ENCODE results near the gene PPP1R37.
A peak's percentile ranks its signal among the peaks of the same experiment; 100 is the strongest.
"Not testable (repeated sequence)": the region's sequence is repeated elsewhere in the genome, so short reads cannot be mapped to it uniquely, and the experiment has no call there.

The PPP1R37 gene

DNA sequence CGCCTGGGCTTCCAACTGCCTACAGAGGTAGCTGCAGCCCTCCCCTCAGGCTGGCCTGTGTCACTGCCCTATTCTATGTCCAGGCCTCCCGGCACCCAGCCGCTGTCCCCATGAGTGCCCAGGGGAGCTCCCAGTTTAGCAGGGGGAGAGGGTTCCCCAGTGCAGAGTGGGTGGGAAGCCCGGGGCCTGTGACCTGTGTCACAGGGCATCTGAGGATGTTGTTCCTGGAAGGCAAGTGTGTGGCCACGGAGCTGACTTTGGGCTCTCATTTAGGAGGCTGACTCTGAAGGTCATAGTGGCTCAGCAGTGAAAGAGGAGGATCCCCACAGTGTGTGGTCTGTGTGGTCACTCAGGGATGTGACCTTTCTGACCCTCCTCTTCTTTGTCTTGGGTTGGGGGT is 25.1 kb downstream of the PPP1R37 start:
- DNase-seq: peak in 1 of 6 experiments; percentile 13

DNA sequence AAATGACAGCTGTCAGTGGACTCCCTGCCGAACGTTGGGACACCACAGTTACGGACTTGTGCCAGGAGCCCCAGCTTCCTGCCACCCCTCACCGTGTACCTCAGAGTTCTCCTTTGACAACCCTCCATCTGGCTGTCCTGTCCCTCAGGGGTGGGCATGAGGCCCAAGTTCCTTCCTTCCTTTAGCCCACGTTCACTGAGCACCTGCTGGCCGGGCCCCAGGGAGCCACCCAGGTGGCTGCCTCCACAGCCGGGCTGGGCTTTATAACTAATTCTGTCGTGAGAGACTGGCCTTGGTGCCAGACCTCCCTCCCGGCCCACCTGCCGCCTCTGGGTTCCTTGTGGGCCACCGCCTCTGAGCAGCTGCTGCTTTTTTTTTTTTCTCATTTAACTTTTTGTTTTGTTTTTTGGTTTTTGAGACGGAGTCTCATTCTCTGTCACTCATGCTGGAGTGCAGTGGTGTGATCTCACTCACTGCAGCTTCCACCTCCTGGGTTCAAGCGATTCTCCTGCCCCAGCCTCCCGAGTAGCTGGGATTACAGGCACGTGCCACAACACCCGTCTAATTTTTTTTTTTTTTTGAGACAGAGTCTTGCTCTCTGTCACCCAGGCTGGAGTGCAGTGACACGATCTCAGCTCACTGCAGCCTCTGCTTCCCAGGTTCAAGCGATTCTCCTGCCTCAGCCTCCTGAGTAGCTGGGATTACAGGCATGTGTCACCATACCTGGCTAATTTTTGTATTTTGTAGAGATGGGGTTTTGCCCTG is 25.8 kb downstream of the PPP1R37 start:
- DNase-seq: not testable (repeated sequence)

DNA sequence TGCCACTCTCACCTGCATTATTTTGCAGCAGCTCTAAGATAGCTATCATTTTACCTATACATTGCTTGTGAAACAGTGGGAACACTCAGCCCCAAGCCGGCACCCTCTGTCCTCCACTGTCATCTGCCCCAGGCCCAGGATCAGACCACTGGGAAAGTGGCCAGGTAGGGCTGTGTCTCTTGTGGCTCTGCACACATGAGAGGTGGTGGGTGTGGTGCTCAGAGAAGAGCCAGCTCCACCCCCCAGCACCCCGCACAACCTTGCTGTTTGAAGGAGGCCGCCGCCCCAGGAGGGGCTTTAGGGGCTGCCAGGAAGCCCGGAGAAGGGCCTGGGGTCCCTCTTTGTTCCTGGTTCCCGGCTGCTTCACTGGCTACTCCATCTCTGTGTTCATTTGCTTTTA is 26.6 kb downstream of the PPP1R37 start:
- DNase-seq: no peak

- DNase-seq: no peak
Measured at GRCh38 chr19:45121827-45122345, 28.9 kb downstream of the PPP1R37 start.

- no peak for DNase-seq
Measured at GRCh38 chr19:45122832-45123231, 29.9 kb downstream of the PPP1R37 start.

DNA sequence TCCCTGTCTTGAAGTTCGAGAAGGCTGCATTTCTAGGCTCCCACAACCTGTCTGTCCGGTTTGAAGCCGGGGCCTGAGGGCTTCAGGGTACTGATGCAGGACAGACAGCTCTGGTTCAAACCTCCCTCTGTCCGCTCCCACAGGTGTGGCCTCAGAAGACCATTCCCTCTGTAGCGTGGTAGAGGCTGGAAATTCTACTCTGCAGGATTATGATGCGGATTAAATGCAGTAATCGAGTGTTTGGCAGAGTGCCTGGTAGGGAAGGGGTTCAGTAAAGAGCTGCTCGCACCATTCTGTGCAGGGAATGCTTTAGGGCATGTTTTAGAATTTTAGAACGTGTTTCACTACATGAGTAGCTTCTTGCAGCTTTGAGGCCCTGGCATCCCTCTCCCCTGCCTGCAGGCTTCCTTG is 30.5 kb downstream of the PPP1R37 start:
- no peak for DNase-seq

- no peak for DNase-seq
Measured at GRCh38 chr19:45124021-45124420, 31.0 kb downstream of the PPP1R37 start.

- DNase-seq: no peak
Measured at GRCh38 chr19:45125360-45125759, 32.4 kb downstream of the PPP1R37 start.

DNA sequence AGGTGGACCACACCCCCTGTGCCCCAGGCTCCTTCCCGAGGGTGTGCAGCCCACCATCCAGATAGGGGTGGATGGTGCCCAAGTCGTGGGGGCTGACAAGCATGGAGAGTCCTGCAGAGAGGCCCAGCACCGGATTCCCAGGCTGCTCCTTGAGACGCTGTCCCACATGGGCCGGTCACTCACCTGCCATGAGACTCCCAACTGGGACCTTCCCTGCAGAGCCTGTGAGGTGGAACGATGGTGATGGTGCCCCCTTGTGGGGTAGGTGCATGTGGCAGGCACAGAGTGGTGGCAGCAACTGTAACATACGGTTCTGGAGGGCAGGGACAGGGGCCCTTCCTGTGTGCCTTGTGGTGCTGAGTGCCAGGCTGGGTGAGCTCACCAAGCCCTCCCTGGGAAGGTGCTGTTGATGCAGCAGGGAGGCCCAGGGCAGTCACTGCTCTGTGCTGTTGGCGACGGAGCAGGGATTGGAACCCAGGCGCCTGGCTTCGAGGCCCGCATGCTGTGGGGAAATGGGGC is 33.1 kb downstream of the PPP1R37 start:
- peak; percentile 26 to 66 (median 44) for DNase-seq

GRCh38 chr19:45126654-45127053 is 33.7 kb downstream of the PPP1R37 start:
- no peak for DNase-seq

GRCh38 chr19:45128146-45128545 is 35.2 kb downstream of the PPP1R37 start:
- no peak for DNase-seq

GRCh38 chr19:45128806-45129205 is 35.8 kb downstream of the PPP1R37 start:
- DNase-seq: no peak

DNA sequence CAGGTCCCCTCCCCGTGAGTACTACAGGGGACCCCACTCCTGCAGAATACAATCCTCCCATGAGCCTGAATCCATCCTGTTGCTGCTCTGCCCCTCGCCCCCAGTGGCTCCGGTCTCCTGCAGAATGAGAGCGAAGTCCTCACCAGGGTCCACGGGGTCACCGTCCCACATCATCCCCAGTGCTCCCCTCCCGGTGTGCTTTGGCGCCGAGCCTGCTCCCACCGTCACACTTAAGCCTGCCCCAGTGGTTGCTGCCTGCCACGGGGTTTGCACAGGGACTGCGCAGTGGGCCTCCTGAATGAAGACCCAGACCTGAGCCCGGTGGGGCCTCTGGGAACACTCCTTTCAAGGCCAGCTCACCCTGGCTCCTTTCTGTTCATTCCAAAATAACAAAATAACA is 37.3 kb downstream of the PPP1R37 start:
- DNase-seq: no peak

DNA sequence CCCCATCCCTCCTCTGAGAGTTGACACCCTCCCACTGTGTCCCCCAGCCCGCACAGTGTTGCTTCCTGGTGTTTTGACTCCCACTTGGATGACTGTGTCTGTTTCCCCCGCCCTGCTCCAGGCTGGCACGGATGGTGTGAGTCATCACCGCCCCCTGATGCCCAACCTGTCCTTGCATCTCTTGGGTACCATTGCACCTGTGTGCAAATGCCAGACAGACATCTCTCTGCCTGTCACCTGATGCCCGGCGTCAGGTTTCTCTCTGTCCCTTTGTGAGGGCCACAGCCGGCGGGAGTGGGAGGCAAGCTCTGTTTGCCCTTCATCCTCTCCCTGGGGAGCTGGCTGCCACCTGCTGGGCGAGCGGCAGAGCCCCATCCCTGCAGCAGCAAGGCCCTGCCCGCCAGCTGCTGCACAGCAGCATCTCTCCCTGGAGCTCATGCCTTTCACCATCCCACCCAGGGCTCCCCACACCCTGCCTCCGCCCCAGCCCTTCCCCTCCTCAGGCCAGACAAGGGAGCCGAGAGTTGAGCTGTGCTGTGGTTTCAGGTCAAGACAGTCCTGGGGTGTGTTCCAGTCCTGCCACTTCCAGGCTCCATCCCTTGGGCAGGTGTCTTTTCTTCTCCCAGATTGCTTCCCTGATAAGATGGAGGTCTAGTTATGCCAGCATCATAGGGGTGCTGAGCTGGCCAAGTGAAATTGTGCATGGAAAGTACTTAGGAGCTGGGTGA is 38.1 kb downstream of the PPP1R37 start:
- DNase-seq: no peak

- no peak for DNase-seq
Measured at GRCh38 chr19:45133661-45134060, 40.7 kb downstream of the PPP1R37 start.

DNA sequence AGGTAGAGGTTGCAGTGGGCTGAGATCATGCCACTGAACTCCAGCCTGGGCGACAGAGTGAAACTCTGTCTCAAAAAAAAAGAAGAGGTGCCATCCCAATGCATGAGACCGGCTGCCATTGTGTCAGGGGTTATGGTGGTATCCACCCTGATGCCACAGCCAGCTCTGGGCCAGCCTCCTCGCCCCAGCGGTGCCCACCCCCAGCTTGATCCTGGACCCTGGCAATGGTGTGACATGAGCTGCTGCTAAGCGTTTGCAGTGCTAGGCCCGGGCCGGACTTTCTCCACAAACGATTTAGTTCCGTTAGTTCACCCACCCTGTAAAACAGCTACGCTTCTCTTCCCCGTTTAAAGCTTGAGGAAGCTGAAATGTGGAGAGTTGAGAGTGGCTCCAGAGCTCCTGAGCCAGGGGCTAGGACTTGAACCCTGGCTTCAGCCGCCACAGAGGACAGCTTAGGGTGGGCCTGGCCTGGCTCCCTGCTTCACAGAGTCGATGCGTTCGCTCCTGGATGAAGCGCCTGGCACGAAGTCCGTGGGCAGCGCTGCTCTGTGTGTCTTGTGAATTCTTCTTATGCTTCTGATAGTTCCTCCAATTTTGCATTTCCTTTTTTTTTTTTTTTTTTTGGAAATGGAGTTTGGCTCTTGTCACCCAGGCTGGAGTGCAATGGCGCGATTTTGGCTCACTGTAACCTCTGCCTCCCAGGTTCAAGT is 42.4 kb downstream of the PPP1R37 start:
- DNase-seq: no peak

- DNase-seq: no peak
Measured at GRCh38 chr19:45136507-45137178, 43.7 kb downstream of the PPP1R37 start.

DNA sequence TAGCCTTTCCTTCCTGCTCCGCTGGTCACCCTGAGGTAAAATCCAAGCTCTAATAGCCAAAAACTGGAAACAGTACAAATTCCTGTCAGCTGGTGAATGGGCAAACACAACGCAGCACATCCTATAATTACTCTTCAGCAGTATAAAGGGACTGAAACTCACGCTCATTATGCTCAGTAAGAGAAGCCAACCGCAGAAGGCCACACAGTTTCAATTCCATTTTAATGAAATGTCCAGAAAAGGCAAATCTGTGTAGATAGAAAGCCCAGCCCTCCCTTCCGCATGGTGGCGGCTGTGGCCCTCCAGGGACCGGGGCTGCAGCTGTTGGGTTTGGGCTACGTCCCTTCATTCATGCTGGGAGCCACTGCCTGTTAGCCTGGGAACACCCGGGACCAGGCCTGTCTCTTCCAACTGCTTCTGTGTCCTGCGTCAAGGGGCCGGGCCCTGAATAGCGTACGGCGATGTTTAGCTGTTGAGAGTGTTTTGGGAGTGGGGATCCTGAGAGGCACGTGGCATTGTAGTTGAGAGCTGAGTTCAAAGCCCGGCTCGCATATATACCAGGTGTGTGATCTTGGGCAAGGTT is 44.3 kb downstream of the PPP1R37 start:
- no peak for DNase-seq

DNA sequence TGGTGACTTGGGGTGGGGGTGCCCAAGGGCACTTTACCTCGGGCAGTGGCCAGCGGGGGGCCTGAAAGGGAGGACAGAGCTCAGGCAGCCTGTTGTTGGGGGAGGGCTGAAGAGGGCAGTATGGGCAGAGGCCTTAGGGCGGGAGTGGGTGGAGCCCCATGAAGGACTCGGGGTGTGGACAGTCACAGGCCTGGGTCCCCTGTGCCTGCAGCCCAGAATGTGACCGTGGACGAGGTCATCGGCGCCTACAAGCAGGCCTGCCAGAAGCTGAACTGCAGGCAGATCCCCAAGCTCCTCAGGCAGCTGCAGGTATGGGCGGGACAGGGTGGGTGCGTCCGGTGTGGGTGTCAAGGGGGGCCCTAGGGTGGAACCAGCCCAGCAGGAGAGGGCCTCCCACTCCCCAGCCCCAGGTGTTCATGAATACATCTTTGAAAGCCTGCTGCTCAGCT is 45.3 kb downstream of the PPP1R37 start:
- DNase-seq: no peak

- DNase-seq: no peak
Measured at GRCh38 chr19:45139286-45140143, 46.5 kb downstream of the PPP1R37 start.

GRCh38 chr19:45140144-45140503 is 47.1 kb downstream of the PPP1R37 start:
- DNase-seq: no peak
